ENCODE measurements around the gene TECPR2. TPM values are rescaled to one million over a fixed set of nuclear protein-coding genes. Genes with fewer than 3 reads are reported as not detected.

The TECPR2 gene
- total and polyA plus RNA-seq, 4 donors = 5.6 to 30.3 (median 19.5) TPM

DNA sequence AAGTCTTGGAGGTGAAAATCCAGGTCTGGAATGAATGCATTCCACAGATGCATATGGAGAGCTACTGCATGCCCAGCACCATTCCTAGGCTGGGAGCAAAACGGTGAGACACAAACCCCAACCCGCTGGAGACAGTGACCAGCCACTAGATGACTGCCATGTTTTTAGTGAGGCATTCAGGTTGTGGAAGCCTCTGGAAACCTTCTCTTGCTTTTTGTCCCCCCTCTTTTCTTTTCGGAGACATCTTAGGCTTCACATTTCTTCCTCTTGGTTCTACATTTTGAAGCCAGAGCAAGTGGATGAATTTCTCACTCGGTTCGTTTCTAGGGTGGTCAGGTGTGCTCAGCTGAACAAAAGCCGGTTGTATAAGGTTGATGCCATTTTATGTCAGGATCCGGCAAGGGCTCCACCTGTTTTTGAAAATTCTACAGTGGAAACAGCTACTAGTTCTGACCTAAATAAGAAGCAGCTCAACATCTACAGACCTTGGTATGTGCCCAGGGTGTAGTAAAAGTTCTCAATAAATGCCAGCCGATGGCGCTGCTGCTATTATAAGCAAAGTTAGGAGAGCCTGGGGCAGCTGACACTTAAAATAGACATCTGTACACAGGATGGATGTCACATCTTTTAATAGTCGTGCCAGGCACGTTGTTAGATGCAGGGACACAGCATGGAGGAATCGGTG, 45.0 kb upstream of the TECPR2 start:
- TF ChIP-seq, protein P1, sequence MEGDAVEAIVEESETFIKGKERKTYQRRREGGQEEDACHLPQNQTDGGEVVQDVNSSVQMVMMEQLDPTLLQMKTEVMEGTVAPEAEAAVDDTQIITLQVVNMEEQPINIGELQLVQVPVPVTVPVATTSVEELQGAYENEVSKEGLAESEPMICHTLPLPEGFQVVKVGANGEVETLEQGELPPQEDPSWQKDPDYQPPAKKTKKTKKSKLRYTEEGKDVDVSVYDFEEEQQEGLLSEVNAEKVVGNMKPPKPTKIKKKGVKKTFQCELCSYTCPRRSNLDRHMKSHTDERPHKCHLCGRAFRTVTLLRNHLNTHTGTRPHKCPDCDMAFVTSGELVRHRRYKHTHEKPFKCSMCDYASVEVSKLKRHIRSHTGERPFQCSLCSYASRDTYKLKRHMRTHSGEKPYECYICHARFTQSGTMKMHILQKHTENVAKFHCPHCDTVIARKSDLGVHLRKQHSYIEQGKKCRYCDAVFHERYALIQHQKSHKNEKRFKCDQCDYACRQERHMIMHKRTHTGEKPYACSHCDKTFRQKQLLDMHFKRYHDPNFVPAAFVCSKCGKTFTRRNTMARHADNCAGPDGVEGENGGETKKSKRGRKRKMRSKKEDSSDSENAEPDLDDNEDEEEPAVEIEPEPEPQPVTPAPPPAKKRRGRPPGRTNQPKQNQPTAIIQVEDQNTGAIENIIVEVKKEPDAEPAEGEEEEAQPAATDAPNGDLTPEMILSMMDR (IDR thresholded peaks at IDR 0.05; ENCODE audit: control extremely low read depth, extremely low read depth) = no peak
- Histone ChIP-seq H3K4me3 (peak overlapping the region; percentile 45), H3K27ac (ENCODE audit: low read depth in 1 of 2, low read length in 1 of 2) (peak overlapping the region; percentile 71 to 92), H3K36me3 (ENCODE audit: control insufficient read depth in 4 of 4, insufficient read depth in 4 of 4, low read length in 4 of 4) (no peaks in the 10 kb centered on the region), H3K4me1 (ENCODE audit: control insufficient read depth in 5 of 5, insufficient read depth in 5 of 5, low read length in 5 of 5) (peaks cover 3 to 32% (median 9%) of the 10 kb centered on the region in 5 donors), H3K27me3 (ENCODE audit: control insufficient read depth in 3 of 3, insufficient read depth in 3 of 3, low read length in 2 of 3) (no peaks in the 10 kb centered on the region), H3K9me3 (ENCODE audit: control insufficient read depth in 4 of 4, insufficient read depth in 3 of 4, low read length in 3 of 4) (no peaks in the 10 kb centered on the region), H3K9ac (ENCODE audit: insufficient read depth in 1 of 2, low read length in 2 of 2) (peak overlapping the region; percentile 71 to 74)
- DNase-seq (peak in 2 of 3 donors; percentile 21 to 37), ATAC-seq (ENCODE audit: insufficient read depth, low FRiP score) (no peak)
- 50 to 51% methylated on average over 12 of the region's 12 CpGs for WGBS, 2 donors

DNA sequence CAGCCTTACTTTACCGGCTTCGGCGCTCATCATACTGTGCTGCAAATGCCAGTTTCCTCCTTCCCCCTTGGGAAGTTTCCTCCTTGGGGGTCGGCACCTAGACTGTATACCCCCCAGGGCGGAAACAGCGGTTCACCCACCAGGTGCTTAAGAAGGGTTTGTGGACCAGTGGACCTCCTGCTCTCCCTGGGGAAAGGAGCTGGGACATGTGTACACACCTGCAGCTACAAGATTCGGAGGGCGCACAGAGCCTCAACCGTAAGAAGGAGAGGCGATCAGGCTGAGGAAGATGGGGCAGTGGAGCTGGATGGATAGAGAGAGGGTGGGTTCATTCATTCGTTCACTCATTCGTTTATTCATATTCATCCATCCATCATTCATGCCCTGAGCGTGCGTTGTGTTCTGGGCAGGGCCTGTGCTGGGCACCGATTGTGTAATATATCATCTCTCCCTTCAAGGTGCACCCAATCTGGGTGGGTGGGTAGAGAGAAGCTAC, 43.9 kb upstream of the TECPR2 start:
- Histone ChIP-seq H3K4me1 (ENCODE audit: control insufficient read depth in 5 of 5, insufficient read depth in 5 of 5, low read length in 5 of 5) (peaks cover 3 to 33% (median 7%) of the 10 kb centered on the region in 5 donors), H3K9ac (ENCODE audit: insufficient read depth in 1 of 2, low read length in 2 of 2) (peak overlapping the region; percentile 92 to 100), H3K9me3 (ENCODE audit: control insufficient read depth in 4 of 4, insufficient read depth in 3 of 4, low read length in 3 of 4) (no peaks in the 10 kb centered on the region), H3K36me3 (ENCODE audit: control insufficient read depth in 4 of 4, insufficient read depth in 4 of 4, low read length in 4 of 4) (no peaks in the 10 kb centered on the region), H3K27ac (ENCODE audit: low read depth in 1 of 2, low read length in 1 of 2) (peak overlapping the region; percentile 93 to 97), H3K4me3 (no peak overlapping the region), H3K27me3 (ENCODE audit: control insufficient read depth in 3 of 3, insufficient read depth in 3 of 3, low read length in 2 of 3) (no peaks in the 10 kb centered on the region)
- DNase-seq = no peak
- TF ChIP-seq, protein P1 (IDR thresholded peaks at IDR 0.05; ENCODE audit: control extremely low read depth, extremely low read depth) = no peak
- 61 to 66% methylated on average over 15 of the region's 15 CpGs for WGBS, 2 donors
- ATAC-seq (ENCODE audit: insufficient read depth, low FRiP score) = no peak

DNA sequence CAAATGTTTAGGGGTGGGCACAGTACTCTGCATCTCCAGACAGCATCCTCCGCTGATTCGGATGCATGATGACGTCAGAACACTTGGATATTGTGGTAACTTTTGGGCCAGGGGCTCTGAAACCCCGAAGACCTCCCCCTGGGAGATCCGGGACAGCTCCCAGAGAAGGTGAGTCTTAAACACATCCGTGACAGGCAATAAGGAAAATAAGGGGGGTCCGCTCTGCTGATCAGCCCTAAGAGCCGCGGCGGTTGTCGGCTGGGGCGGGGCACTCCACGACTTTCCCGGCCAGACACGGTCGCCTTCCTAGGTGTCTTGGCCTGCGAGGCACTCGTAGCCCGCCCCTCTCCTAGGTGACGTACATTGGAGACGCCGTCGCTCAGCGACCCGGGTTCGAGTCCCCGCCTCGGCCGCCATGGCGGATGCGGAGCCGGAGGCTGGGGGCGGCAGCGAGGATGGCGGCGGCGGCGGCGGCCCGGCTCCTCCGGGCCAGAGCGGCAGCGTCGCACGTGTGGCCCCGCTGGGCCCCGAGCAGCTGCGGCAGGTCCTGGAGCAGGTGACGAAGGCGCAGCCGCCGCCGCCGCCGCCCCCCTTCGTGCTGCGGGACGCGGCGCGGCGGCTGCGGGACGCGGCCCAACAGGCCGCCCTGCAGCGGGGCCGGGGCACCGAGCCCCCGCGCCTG, 43.2 kb upstream of the TECPR2 start, which contains the start of gene ZNF839:
Gene ZNF839, plus strand, starts transcription at position 396 of the 682 bp plus-strand sequence. Its CDS starts 20 bp downstream, at position 416.
- Histone ChIP-seq H3K9me3 (ENCODE audit: control insufficient read depth in 4 of 4, insufficient read depth in 3 of 4, low read length in 3 of 4) (no peaks in the 10 kb centered on the region), H3K27me3 (ENCODE audit: control insufficient read depth in 3 of 3, insufficient read depth in 3 of 3, low read length in 2 of 3) (no peaks in the 10 kb centered on the region), H3K4me1 (ENCODE audit: control insufficient read depth in 5 of 5, insufficient read depth in 5 of 5, low read length in 5 of 5) (peaks cover 3 to 32% (median 7%) of the 10 kb centered on the region in 5 donors), H3K36me3 (ENCODE audit: control insufficient read depth in 4 of 4, insufficient read depth in 4 of 4, low read length in 4 of 4) (no peaks in the 10 kb centered on the region), H3K9ac (ENCODE audit: insufficient read depth in 1 of 2, low read length in 2 of 2) (peak within 1 kb of the TSS; percentile 94 to 100), H3K4me3 (peak within 1 kb of the TSS; percentile 82), H3K27ac (ENCODE audit: low read depth in 1 of 2, low read length in 1 of 2) (peak within 1 kb of the TSS; percentile 93 to 97)
- ATAC-seq (ENCODE audit: insufficient read depth, low FRiP score) (peak; percentile 73), DNase-seq (peak; percentile 94)
- TF ChIP-seq, protein P1 (IDR thresholded peaks at IDR 0.05; ENCODE audit: control extremely low read depth, extremely low read depth) = no peak
- 1% methylated on average over 59 to 71 of the region's 71 CpGs for WGBS, 2 donors

All from lung (tissue), 12 donors.